ENCODE data around the gene ZNF467.

DNA sequence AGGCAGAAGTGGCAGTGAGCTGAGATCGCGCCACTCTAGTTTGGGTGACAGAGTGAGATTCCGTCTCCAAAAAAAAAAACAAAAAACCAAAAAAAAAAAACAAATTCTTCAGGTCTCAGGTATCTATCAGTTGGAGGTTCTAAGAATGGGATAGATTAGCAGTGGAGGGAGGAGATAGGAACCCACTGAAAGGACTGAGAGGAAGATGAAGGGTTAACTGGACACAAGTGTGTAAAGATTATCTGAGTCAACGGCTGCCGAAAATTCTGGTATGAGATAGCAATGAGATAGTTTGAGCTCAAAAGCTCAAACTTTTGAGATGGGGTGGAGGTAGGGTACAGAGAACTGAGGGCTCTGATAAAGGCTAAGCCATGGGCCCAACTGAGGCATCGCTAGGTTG lies 12.8 kb downstream of the ZNF467 start:
- TF ChIP-seq, protein P1, sequence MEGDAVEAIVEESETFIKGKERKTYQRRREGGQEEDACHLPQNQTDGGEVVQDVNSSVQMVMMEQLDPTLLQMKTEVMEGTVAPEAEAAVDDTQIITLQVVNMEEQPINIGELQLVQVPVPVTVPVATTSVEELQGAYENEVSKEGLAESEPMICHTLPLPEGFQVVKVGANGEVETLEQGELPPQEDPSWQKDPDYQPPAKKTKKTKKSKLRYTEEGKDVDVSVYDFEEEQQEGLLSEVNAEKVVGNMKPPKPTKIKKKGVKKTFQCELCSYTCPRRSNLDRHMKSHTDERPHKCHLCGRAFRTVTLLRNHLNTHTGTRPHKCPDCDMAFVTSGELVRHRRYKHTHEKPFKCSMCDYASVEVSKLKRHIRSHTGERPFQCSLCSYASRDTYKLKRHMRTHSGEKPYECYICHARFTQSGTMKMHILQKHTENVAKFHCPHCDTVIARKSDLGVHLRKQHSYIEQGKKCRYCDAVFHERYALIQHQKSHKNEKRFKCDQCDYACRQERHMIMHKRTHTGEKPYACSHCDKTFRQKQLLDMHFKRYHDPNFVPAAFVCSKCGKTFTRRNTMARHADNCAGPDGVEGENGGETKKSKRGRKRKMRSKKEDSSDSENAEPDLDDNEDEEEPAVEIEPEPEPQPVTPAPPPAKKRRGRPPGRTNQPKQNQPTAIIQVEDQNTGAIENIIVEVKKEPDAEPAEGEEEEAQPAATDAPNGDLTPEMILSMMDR (IDR thresholded peaks at IDR 0.05): no peak
- no peak for TF ChIP-seq POLR2A (IDR thresholded peaks at IDR 0.05)

All from body of pancreas (tissue), 4 donors.